PC-3 (cell line): ENCODE results near the gene SLC1A5. TPM values are rescaled to one million over a fixed set of nuclear protein-coding genes. Genes with fewer than 3 reads are reported as not detected.

Experiments
- ATAC-seq: fragments of 200-7000 bp; cut with Tn5 transposase; 2 replicates; pipeline ENCODE4 v1.9.1; 2020; ENCODE audit warnings: mild to moderate bottlenecking, moderate library complexity
- BruUV-seq: library from RNA; stranded (reverse); fragments of 400-500 nt; replicated peaks from 2 replicates; lab custom pipeline; 2021; lab: Mats Ljungman, UMichigan
- CTCF ChIA-PET: fragments of 300-600 bp; sonication (Branson Sonifier 250); formaldehyde crosslinking; loops from one replicate; lab custom pipeline; 2022; ENCODE audit warnings: antibody characterized with exemption; lab: Charles Lee
- POLR2A ChIA-PET: fragments of 300-600 bp; sonication (Branson Sonifier 250); formaldehyde crosslinking; loops from one replicate; lab custom pipeline; 2022; ENCODE audit warnings: antibody characterized with exemption; ENCODE audit not compliant: unreplicated experiment; lab: Charles Lee
- DNase-seq: peaks from one replicate; pipeline ENCODE4 v3.0.0-alpha.2; 2015
- H2AFZ ChIP-seq: fragments of 300-600 bp; sonication (generic); 2 replicates; pipeline ENCODE4 v1.6.0; 2016; ENCODE audit warnings: antibody characterized with exemption, low read length
- H3F3A ChIP-seq: fragments of 300-600 bp; sonication (generic); one replicate; pipeline ENCODE4 v1.6.0; 2017; ENCODE audit warnings: antibody characterized with exemption, low read length, control low read depth, mild to moderate bottlenecking; ENCODE audit not compliant: unreplicated experiment
- H3K27ac ChIP-seq: fragments of 300-600 bp; sonication (generic); 2 replicates; pipeline ENCODE4 v1.5.1; 2016; ENCODE audit warnings: mild to moderate bottlenecking, low read length
- H3K27me3 ChIP-seq: fragments of 300-600 bp; sonication (generic); 2 replicates; pipeline ENCODE4 v1.6.1; 2016; ENCODE audit warnings: low read length, mixed read lengths
- H3K36me3 ChIP-seq: fragments of 300-600 bp; sonication (generic); 2 replicates; pipeline ENCODE4 v1.6.1; 2016; ENCODE audit warnings: low read depth, mixed run types, low read length, mixed read lengths
- H3K4me1 ChIP-seq: fragments of 300-600 bp; sonication (generic); 2 replicates; pipeline ENCODE4 v1.5.1; 2016; ENCODE audit warnings: low read length; ENCODE audit not compliant: insufficient read depth
- H3K4me2 ChIP-seq: fragments of 300-600 bp; sonication (generic); 2 replicates; pipeline ENCODE4 v1.6.0; 2016; ENCODE audit warnings: low read length
- H3K4me3 ChIP-seq: fragments of 300-600 bp; sonication (generic); 2 replicates; pipeline ENCODE4 v1.5.1; 2016; ENCODE audit warnings: mild to moderate bottlenecking, low read length, mixed read lengths
- H3K79me2 ChIP-seq: fragments of 300-600 bp; sonication (generic); 2 replicates; pipeline ENCODE4 v1.6.1; 2017; ENCODE audit warnings: low read length, mixed read lengths
- H3K9ac ChIP-seq: fragments of 300-600 bp; sonication (generic); 2 replicates; pipeline ENCODE4 v1.6.0; 2016; ENCODE audit warnings: mild to moderate bottlenecking, low read length
- H3K9me2 ChIP-seq: fragments of 300-600 bp; sonication (generic); replicated peaks from 2 replicates; pipeline ENCODE4 v1.6.1; 2016; ENCODE audit warnings: mixed run types, low read length, mixed read lengths
- H3K9me3 ChIP-seq: fragments of 300-600 bp; sonication (generic); 2 replicates; pipeline ENCODE4 v1.6.1; 2016; ENCODE audit warnings: low read length, mixed read lengths
- H4K20me1 ChIP-seq: fragments of 300-600 bp; sonication (generic); 2 replicates; pipeline ENCODE4 v1.6.1; 2016; ENCODE audit warnings: low read length, mixed read lengths
- EZH2 ChIP-seq: fragments of 300-600 bp; sonication (generic); IDR thresholded peaks from one replicate; pipeline ENCODE4 v1.6.1; 2017; ENCODE audit warnings: antibody characterized with exemption, mild to moderate bottlenecking, low read length; ENCODE audit not compliant: unreplicated experiment
- EZH2phosphoT487 ChIP-seq: fragments of 300-600 bp; sonication (generic); IDR thresholded peaks from 2 replicates; pipeline ENCODE4 v1.6.1; 2018; ENCODE audit warnings: mild to moderate bottlenecking, antibody characterized with exemption, low read length, borderline replicate concordance
- intact Hi-C: fragments of 100-400 bp; cut with micrococcal nuclease; formaldehyde crosslinking; loops from 2 replicates; pipeline ENCODE4 v1.9.0; 2023
- total RNA-seq: library from RNA; depleted of rRNA; stranded (reverse); fragments of >200 nt; gene quantifications from 2 replicates; pipeline ENCODE4 v1.2.3, GENCODE V29; 2014
- TF ChIP-seq, protein P1 (sequence below): fragments of 300-600 bp; sonication (generic); conservative IDR thresholded peaks from 2 replicates; pipeline ENCODE4 v1.5.1; 2017; ENCODE audit warnings: antibody characterized with exemption, low read depth, mild to moderate bottlenecking, low read length

The SLC1A5 gene
- total RNA-seq, 1 experiment from 2014 or later: 97.4 TPM

DNA sequence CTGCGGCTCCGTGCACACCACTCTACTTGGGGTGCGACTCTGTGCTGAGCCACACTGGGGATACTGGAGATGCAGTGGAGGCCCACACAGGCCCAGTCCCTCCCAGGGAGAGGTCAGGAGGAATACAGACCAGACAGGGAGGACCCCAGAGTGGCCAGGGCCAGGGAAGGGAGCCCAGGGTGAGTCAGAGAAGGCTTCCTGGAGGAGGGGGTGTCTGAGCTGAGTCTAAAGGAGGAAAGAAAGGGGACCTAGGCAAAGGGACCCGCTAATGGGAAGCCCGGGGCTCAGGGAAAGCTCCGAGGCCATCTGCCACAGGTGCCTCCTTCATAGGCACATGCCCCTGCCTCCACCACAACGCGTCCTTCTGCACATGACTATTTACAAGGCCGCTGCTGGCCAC is 58.2 kb downstream of the SLC1A5 start:
- peak overlapping the region; percentile 72; the same call in 1 of the 2 replicates for H3K4me2 ChIP-seq
- H2AFZ ChIP-seq: no peak overlapping the region
- TF ChIP-seq, protein P1, sequence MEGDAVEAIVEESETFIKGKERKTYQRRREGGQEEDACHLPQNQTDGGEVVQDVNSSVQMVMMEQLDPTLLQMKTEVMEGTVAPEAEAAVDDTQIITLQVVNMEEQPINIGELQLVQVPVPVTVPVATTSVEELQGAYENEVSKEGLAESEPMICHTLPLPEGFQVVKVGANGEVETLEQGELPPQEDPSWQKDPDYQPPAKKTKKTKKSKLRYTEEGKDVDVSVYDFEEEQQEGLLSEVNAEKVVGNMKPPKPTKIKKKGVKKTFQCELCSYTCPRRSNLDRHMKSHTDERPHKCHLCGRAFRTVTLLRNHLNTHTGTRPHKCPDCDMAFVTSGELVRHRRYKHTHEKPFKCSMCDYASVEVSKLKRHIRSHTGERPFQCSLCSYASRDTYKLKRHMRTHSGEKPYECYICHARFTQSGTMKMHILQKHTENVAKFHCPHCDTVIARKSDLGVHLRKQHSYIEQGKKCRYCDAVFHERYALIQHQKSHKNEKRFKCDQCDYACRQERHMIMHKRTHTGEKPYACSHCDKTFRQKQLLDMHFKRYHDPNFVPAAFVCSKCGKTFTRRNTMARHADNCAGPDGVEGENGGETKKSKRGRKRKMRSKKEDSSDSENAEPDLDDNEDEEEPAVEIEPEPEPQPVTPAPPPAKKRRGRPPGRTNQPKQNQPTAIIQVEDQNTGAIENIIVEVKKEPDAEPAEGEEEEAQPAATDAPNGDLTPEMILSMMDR: no peak
- TF ChIP-seq EZH2 (no peak), EZH2phosphoT487 (no peak)
- H4K20me1 ChIP-seq: peaks cover 11% of the 10 kb centered on the region; the same call in 1 of the 2 replicates
- peaks cover 31% of the 10 kb centered on the region for H3K36me3 ChIP-seq
- H3K27me3 ChIP-seq: no peaks in the 10 kb centered on the region
- ChIA-PET POLR2A (no interaction called here), CTCF (no interaction called here)
- peak overlapping the region; percentile 47; the same call in 1 of the 2 replicates for H3K9ac ChIP-seq
- DNase-seq (no peak), ATAC-seq (no peak)
- no peak overlapping the region for H3K4me3 ChIP-seq
- H3K79me2 ChIP-seq: peaks cover 54% of the 10 kb centered on the region
- no TSS peak for BruUV-seq
- H3K9me2 ChIP-seq: no peaks in the 10 kb centered on the region
- H3K4me1 ChIP-seq: peaks cover 43% of the 10 kb centered on the region
- H3K27ac ChIP-seq: peak overlapping the region; percentile 91
- intact Hi-C loops: loop anchor here (2.0 kb wide), 1 partner anchor 13 kb away; the partner anchor contains the start of gene PRKD2
- H3F3A ChIP-seq: no peaks in the 10 kb centered on the region
- no peaks in the 10 kb centered on the region for H3K9me3 ChIP-seq

DNA sequence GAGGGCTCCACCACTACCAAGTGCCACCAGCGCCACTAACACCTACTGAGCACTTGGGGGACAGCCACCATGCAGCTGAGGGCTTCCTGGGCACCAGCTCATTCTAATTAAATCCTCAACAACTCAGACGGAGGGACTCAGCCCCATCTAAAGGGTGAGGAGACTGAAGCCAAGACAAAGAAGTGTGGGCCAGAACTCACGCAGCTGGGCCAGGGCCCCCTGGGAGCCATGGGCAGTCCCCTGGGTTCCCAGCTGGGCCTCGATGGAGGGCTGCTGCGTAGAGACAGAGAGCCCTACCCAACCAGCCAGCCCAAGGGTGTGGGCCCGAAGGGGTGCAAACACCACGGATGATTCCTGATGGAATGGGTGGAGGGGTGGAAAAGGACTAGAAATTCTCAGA is 58.7 kb downstream of the SLC1A5 start:
- no peak overlapping the region; the same call in 1 of the 2 replicates for H3K27ac ChIP-seq
- no peak overlapping the region for H3K4me3 ChIP-seq
- ATAC-seq (no peak), DNase-seq (no peak)
- TF ChIP-seq EZH2phosphoT487 (no peak), EZH2 (no peak)
- TF ChIP-seq, protein P1: no peak
- no peaks in the 10 kb centered on the region for H3K27me3 ChIP-seq
- H3F3A ChIP-seq: no peaks in the 10 kb centered on the region
- no peak overlapping the region for H3K9ac ChIP-seq
- no peak overlapping the region for H2AFZ ChIP-seq
- CTCF ChIA-PET: no interaction called here
- no TSS peak for BruUV-seq
- no peak overlapping the region for H3K4me2 ChIP-seq
- H3K79me2 ChIP-seq: peaks cover 54% of the 10 kb centered on the region
- H3K4me1 ChIP-seq: peaks cover 43% of the 10 kb centered on the region
- H3K9me2 ChIP-seq: no peaks in the 10 kb centered on the region
- peaks cover 11% of the 10 kb centered on the region; the same call in 1 of the 2 replicates for H4K20me1 ChIP-seq
- POLR2A ChIA-PET: no interaction called here
- intact Hi-C loops: loop anchor here (2.0 kb wide), 1 partner anchor 13 kb away; the partner anchor contains the start of gene PRKD2
- no peaks in the 10 kb centered on the region for H3K9me3 ChIP-seq
- peaks cover 31% of the 10 kb centered on the region for H3K36me3 ChIP-seq

DNA sequence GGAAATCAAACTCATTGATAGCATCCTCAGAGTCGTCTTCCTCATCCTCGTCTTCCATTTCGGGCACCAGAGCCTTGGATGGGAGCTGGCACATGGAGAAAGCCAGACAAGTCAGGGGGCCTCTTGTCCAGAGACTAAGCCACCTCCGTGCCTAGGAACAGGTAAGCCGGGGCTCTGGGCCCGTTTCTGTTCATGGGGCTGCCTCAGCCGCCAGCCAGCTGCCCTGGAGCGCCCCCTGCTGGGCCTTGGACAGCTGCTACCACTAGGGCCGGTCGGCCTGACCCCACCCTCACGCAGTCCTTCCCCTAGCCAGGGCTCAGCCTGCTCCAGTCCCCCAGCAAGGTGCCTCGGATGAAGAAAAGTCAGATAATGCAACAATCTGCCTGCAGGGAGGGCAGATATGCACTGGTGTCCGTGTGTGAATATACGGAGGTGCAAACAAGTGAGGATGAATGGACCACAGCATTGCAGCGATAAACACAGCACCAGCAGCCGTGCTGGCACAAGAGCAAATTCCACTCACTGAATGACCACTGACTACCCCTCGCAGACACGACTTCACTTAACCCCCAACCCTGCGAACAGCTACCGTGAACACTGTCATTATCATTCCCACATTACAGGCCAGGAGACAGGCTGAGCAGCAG is 59.6 kb downstream of the SLC1A5 start:
- Histone ChIP-seq H4K20me1 (peaks cover 8% of the 10 kb centered on the region; the same call in 1 of the 2 replicates), H2AFZ (no peak overlapping the region), H3K9ac (no peak overlapping the region), H3K36me3 (peaks cover 31% of the 10 kb centered on the region), H3K4me2 (no peak overlapping the region), H3K27ac (no peak overlapping the region), H3K27me3 (no peaks in the 10 kb centered on the region), H3K9me3 (no peaks in the 10 kb centered on the region), H3K4me3 (no peak overlapping the region), H3F3A (no peaks in the 10 kb centered on the region), H3K4me1 (peaks cover 35% of the 10 kb centered on the region), H3K79me2 (peaks cover 48% of the 10 kb centered on the region), H3K9me2 (no peaks in the 10 kb centered on the region)
- no TSS peak for BruUV-seq
- ChIA-PET CTCF (interaction anchor here (0.5 to 0.7 kb wide), 3 partner anchors 12 to 385 kb away, joined by 4 to 7 read pairs (median 6); partner anchors contain the start of genes PRKD2 and ZC3H4), POLR2A (no interaction called here)
- TF ChIP-seq EZH2: no peak
- TF ChIP-seq, protein P1: peak; percentile 79
- no peak for ATAC-seq
- DNase-seq: peak; percentile 34
- intact Hi-C loops: no loop called here
